ENCODE measurements around the gene ACTBL2.

The ACTBL2 gene

DNA sequence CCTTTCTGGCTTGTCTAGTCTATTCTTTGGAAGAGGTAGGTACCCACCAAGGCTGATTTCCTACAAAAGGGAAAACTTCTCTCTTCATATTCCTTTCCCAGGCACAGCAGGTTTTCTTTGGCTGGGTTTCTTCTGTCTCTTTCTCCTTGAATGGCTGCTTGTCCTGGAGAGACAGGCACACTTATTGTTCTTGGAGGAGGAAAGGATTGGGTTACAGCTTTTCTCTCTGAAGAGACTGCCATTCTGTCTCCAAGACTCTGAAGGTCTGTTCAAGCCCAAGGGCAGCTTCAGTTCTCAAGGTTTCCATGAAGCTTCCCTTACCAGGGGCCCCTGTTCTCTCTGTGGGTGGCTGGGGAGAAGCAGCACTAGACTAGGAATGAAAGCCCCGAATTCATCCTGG lies 33.9 kb downstream of the ACTBL2 start:
- DNase-seq (ENCODE audit: low read depth in 2 of 2) = no peak

DNA sequence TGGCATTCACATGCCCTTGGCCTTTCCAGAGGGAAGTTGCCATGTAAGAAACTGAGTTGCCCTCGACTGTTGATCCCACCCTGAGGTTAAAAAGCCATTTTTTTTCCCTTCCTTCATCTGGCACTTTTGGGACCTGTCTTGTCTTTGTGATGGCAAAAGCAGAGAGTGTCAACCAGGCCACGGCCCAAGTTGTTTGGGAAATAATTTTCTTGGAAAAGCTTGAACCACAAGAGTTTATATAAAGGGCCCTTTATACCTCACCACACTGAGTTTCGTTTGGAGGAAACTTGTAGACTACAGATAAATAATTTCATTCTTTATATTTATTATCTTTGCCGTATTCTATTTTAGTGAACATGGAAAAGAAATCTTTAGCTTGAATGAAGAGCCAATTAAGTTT lies 34.3 kb downstream of the ACTBL2 start:
- no peak for DNase-seq (ENCODE audit: low read depth in 2 of 2)

DNA sequence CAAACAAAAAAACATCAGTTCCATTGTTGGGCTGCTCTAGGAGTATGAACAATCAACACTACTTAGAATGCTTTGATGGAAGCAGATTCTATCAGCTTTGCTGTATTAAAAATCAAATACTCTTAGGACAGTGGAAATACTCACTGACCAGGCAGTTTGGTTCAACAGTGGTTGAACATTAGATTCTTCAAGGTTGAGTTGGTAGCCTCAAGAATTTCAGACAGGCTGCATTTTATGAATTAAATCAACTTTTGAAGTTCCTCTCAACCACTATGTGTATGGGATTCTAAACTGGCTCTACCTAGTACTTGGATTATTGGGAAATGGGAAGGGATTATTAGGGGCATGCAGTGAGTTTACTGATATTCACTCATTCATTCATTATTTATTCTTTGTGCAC lies 35.0 kb downstream of the ACTBL2 start:
- DNase-seq (ENCODE audit: low read depth in 2 of 2) = no peak

DNA sequence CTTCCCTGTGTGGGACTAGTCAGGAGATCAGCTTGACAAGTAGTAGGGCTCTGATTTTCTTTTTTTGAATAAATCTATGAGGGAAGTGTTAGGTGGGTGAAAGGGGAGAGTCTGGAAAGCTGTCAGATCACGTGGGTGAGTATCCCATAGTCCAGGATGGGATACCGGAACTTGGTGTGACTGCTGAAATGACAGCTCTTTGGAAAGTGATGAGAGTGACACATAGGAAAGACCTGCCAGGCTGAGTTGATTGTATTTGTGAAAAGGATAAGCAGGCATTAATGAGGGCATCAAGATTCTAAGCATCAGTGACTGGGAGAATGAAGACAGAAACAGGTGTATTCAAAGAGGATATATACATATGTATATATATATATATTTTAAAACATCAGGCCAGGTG lies 35.6 kb downstream of the ACTBL2 start:
- DNase-seq (ENCODE audit: low read depth in 2 of 2) = no peak

DNA sequence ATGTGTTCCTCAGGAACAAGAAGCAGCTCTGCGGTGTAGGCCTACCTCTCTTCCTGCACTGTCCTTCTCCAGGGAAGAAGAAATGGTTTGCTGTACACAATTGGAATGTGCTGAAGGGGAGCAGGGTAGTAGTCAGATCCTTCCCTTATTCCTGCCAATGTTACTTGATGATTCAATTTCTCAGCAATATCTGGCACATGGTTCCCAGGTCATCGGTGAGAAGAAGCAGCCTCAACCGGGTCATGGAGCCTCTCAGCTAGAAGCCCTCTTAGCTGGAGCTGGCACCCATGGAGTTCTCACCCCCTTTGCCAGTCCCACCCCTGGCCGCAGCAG lies 36.9 kb downstream of the ACTBL2 start:
- DNase-seq (ENCODE audit: low read depth in 2 of 2) = no peak

DNA sequence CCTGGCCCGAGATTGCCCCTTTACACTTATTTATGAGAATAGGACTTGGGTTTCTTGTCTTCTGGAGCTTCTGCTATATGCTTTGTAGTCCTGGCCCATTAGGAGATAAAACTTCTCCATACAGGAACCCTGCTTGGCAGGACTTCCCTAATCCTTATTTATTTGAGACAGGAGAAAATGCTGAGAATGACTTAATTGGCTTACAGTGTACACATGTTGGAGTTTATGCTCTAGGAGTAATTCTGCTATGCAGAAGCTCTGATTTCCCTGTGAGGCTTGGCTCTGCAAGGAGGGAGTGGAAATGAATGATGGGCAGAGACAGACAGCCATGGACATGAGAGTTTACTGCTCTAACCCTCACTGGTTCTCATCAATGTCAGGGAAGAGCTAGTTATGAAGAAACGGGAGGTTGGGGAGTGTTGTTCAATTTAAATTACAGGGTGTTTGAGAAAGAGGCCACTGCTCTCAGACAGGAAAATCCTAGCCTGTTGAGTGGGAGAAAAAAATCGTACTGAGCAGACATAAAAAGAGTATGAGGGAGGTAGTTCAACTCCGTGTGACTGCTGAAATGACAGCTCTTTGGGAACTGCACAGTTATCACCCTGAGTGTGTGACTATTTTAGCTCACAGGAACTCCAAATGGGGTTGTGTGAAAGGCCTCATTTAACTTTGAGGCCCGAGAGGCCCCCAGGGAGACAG lies 37.5 kb downstream of the ACTBL2 start:
- no peak for DNase-seq (ENCODE audit: low read depth in 2 of 2)

DNA sequence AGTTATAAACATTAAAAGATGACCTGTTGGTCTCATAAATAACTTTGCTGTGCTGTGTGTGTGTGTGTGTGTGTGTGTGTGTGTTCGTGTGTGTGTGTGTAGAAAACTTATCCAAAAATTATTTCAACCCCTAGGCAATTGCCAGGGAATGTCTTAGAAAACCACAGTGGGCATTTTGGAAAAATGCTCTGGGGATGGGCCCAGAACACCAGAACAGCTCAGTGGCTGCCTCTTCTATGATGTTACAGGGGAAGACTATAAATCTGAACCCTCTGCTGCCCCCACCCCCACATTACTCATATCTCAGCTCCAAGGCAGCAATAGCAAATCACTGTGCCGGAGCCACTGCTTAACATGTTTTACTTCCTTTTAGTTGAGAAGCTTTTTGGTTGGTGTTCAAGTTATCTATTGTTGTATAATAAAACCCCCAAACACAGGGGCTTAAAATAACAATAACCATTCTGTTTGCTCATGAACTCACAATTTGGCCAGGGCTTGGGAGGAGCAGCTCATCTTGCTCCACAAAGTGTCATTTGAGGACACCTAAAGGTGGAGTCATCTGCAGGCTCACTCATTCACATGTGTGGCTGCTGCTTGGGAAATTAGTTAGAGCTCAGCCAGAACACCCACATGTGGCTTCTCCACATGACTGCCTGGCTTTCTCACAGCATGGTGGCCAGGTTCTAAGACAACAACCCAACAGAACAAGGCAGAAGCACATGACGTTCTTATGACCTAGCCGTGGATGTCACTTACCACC lies 40.4 kb downstream of the ACTBL2 start:
- peak; percentile 1 to 10 for DNase-seq (ENCODE audit: low read depth in 2 of 2)

DNA sequence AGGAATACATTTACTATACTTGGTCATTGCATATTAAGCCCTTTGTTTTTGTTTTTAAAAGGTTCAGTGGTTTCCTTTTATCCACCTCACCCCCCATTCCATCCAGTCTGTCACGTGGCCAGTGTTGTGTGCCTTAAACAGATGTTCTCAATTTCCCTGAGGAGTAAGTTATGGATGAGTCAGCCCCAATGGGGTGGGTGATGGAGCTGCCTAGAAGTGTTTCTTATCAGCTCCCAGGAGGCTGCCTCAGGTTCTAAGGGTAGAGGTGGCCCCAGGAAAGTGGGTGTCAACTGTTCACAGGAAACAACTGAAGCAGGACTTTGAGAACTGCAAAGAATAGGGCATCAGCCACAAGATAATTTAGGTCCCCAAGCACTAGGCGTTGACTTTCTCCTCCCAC lies 41.1 kb downstream of the ACTBL2 start:
- no peak for DNase-seq (ENCODE audit: low read depth in 2 of 2)

DNA sequence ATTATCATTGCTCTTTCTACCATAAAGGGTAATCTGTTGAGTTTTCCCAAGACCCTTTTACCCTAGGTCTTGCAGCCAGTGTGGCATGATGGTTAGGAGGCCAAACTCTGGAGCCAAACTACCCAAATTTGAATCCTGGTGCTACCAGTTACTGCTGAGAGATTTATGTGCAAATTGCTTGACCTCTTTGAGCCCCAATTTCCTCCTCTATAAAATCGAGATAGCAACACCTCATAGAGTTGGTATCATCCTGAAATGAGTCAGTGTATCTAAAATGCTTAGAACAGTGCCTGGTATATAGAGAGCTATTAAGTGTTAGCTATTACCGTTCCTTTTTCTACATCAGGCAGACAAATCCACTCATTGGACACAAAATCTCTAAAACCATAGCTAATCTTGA lies 43.0 kb downstream of the ACTBL2 start:
- no peak for DNase-seq (ENCODE audit: low read depth in 2 of 2)

DNA sequence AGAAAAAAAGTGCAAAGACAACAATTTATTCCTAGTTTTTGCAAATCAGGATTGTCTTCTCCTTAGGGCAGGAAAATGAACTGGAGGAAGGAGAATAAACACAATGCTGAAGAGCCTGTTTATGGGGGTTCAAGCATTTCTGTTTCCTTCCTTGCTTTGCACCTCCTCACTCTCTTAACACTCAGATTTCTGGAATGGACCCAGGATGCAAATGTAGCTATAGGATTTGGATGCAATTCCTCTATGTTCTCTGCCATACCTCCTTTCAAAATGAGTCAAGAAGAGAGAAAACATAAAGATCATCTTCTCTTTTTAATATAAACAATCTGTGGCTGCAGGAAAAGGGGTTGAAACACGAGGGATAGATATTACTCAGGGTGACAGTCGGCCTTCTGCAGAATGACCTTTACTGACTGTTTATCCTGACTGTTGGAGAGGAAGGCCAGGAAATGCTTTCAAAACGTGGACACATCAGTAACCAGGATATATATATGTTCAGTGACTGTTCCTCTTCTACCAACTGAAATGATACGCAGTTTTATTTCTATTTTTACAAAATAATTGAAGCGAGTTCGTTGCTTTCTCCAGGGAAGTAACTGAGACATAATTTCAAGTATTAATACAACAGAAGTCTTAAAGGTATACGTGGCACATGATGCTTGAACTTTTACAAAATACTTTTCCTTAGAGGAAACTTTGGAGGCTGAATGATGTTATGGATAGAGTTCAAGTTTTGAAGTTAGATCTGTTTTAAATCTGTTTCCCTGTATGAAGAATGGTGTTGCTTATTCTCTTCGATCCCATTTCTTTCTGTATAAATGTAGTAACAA lies 44.4 kb downstream of the ACTBL2 start:
- DNase-seq (ENCODE audit: low read depth in 2 of 2) = no peak

DNA sequence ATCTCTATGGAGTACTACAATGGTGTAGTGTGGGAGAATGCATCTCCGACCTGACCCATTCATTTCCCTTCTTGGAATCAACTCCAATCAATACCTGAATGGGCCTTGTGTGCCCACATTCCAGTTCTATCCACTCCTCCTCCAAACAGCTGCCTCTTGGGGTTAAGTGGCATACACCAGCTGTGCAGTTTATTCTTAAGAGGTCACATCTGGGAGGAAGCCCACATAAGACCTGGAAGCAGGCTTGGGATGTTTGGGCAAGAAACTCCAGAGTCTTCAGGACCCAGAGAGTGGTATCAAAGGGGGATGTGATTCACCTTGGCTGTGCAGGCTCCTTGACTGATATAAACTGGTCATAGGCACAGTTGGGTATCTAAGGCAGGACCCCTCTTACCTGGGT lies 46.0 kb downstream of the ACTBL2 start:
- DNase-seq (ENCODE audit: low read depth in 2 of 2) = no peak

DNA sequence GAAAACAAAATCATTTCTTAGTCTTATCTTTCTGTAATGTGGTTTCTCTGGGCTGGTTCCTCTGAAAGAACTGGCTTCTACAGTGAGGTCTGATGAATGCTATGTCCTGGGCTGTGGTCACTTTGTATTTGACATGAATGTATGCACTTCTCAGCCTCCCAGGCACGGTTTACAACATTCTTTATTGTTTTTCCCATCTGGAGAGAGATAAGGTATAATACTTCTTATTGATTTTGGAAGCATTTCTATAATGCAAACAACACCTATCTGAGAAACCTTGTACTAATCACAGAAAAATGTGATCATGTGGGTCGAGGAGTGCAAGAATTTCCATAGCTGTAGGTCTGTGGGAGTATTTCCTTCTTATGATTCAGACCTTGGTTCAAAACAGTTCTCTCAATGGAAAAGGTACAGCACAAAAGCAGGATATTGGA lies 46.9 kb downstream of the ACTBL2 start:
- no peak for DNase-seq (ENCODE audit: low read depth in 2 of 2)

DNA sequence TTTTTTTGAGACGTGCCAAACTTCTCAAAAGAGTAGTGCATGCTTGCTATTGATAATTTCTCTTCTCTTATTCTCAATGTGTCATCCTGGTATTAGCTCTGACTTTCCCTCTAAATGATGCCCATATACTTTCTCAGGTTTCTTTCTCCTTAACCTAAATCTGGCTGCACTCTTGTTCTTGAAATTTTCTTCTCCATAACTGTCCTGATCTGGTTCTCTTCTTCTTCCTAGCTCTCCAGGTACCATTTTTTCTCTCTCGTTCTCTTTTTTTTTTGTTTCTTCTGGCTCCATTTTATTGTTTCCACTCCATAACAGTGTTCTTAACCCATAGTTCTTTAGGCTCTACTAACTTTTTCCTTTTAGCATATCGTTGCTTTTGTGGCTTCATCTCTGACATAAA lies 47.9 kb downstream of the ACTBL2 start:
- no peak for DNase-seq (ENCODE audit: low read depth in 2 of 2)

DNA sequence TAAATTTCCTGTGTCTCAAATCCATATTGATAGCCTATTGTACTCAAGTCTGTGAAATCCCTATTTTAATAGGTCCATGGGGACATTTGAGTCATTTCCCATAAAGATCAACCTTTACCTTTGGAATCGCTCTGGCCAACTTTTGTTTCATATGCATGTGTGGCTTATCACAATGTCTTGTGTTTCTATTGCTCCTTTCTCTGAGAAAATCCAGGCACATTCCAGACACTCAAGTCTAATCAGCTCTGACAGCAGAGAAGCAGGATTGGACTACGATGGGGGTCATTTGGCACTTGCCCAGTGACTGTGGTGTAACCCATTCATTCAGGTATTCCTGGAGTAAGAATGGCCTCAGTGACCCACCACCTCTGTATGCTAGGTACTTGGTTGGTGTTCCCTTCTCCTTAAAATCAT lies 48.4 kb downstream of the ACTBL2 start:
- no peak for DNase-seq (ENCODE audit: low read depth in 2 of 2)

DNA sequence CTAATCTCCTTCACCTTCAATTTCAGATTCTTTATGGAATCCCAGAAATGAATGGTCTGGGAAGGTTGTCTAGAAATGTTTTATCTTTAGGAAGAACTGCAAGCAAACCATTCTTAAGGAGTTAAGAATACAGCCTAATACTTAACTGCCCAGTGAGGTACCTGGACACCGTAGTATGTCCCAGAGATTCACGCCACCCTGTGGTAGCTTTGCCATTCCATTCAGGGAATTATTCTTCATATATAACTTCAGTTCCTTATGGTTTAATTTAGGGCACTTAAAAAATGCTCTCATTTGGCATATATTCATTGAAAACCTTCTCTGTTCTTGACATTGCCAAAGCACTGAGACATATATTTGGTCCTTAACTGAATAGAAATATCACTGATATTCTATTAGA lies 49.7 kb downstream of the ACTBL2 start:
- DNase-seq (ENCODE audit: low read depth in 2 of 2) = no peak

DNA sequence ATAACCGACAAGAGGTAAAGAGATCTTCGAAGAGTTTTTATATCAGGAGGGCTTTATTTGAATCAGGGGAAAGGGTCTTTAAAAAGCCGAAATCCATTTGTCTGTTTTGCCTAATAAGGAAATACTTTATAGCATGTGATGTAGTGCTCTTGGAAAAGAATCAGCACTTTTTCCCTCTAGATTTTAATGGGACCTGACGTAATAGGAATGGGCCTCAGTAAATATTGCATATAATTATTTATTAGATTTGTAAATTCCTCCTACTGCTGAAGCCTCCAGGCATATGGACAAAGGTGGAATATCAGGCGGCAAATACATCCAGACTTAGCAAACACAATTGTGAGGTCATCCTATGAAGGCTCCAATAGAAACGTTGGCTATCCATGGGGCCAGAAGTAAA lies 50.9 kb downstream of the ACTBL2 start:
- no peak for DNase-seq (ENCODE audit: low read depth in 2 of 2)
